Fibroblast of skin of left quadriceps (primary cell): ENCODE data around the gene AKR1C1.
"Not testable (repeated sequence)": the region's sequence is repeated elsewhere in the genome, so short reads cannot be mapped to it uniquely, and the experiment has no call there.

ENCODE experiments used
- DNase-seq, 2 experiments: peaks; one replicate each; pipeline ENCODE4 v3.0.0-alpha.2; 2013; ENCODE audit warnings: low read depth in 2 of 2

Gene AKR1C1

GRCh38 chr10:4983615-4984216, 20.5 kb downstream of the AKR1C1 start:
- DNase-seq, result no peak

DNA sequence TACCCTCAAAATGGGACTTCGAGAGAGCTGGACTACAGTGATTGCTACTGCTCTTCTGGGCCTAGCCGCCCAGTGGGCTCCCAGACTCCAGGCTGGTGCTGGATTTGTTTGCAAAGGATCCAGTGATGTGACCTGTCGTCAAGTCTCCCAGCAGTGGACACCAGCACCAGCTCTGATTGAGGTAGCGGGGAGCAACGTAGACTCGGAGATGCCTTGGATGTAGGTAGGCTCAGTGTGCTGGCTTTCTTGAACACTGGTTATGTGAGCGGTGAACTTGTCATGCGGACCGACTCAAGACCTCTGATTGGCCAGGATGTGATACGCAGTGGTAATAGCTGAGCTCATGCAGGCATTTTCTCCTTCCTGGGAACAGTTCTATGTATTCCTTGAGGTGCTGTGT, 21.0 kb downstream of the AKR1C1 start:
- DNase-seq, result no peak

DNA sequence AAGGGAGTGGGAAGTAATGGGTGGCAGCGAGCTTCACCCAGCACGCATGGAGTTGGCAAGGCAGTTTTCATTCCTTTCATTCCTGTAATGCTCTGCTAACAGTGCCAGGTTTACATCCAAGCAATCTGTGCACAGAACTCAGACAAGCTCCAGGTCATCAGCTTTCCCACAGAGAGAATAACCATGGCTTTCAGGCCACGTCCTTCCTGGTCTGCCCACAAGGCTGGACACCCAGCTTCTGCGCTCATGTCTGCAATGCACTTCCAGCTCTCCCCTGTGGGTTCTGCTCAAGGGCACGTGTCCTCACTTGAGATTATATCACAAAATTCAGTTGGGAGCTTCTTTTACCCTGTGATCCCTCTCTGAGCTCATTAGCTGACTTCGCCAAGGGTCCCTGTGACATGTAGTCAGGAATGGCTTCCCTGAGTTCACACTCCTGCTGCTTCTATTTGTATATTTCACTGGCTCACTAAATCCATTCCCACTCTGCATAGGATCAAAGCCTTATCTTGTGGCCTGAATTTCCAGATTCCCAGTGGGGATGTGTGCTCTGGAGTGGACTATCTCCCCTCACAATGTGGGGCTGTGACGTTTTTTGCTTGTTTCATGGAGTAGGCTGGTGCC, 21.9 kb downstream of the AKR1C1 start:
- DNase-seq, result no peak

- not testable (repeated sequence) for DNase-seq
Measured at GRCh38 chr10:4988000-4988641, 24.9 kb downstream of the AKR1C1 start.

DNA sequence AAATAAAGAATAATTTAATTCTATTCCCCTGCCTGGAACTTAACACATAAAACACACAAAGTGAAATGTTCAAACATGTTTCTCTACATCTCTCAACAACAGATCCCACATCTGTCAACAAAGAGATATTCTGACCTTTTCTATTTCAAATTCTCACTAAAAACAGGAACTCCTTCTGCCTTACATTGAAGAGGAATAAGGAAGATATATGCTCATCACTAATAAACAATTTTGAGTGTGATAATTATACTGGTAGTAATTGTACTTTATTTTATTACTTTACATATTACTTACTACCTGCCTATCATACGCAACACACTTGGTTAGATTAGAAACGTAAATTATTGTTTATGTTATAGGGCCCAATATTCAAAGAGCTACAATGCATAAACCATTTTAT, 27.0 kb downstream of the AKR1C1 start:
- DNase-seq, result no peak

- DNase-seq, result not testable (repeated sequence)
Measured at GRCh38 chr10:4991463-4991862, 28.2 kb downstream of the AKR1C1 start.

GRCh38 chr10:4992564-4992963, 29.3 kb downstream of the AKR1C1 start:
- not testable (repeated sequence) for DNase-seq

DNA sequence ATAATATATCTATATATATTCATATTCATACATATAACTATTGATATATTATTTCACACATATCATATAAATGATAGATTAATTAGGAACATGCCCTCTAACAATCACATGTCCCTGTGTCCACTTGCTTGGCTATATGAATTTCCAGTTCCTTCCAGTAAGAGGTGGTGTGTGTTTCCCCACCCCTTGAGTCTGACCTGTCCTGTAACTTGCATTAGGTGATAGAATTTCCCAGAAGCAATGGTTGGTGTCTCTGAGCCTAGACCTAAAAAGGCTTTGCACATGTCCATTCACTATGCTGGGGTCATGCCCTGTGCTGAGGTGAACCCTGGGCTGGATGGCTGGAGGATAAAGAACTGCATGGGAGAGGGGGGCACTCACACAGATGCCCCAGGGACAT, 31.0 kb downstream of the AKR1C1 start:
- DNase-seq, result not testable (repeated sequence)

GRCh38 chr10:4998671-4999070, 35.5 kb downstream of the AKR1C1 start:
- DNase-seq, result no peak

DNA sequence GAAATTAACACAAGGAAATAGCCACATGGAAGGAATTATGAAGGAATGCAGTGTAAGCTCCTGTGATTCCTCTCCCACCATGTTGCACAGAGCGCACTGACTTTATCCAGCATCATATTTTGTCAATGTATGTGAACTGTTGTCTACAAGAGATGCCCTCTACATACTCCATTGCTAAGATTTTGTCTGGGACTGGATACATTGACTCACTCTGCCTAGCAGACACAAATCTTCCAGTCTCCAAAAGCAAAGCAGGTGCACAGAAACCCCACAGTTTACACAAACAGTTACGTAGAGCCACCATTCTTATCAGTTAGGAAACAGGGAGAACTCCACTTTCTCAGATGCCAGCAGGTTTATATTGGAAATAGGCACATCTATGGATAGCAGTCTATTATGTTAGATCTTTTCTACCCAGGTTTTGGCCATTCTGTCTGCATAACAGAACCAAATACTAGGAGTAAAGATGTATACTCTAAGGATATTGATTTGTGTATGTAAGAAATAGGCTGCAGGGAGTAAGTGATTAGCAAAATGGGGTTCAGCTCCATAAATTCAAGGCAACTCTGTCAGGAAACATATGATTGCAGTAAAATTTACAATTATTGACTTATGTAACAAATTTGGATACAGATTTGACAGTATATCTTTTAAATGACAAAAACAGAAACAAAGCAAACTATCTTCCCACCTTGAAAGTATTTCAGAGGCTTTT, 39.0 kb downstream of the AKR1C1 start:
- no peak for DNase-seq

- not testable (repeated sequence) for DNase-seq
Measured at GRCh38 chr10:5003127-5004029, 40.2 kb downstream of the AKR1C1 start, which contains the start of gene AKR1C2. TSS of gene AKR1C2 (minus strand) at chr10:5003857. CDS start at chr10:5003835, 22 bp downstream.

DNA sequence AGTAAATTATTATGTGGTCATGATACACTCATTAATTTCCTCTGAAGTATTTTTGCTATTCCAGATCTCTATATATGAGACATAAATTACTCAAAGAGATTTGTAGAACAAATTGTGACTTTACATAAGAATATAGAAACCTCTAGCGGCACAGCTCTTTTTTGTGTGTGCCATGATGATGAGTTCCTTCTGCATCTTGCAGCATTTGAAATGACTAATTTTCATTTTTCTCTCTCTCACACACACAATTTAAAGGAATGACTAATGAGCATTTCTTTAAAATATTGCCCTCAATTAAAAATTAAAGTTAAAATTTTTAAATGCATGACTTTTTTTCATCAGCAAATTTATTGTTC, 40.8 kb downstream of the AKR1C1 start:
- DNase-seq, result not testable (repeated sequence)

- not testable (repeated sequence) for DNase-seq
Measured at GRCh38 chr10:5004501-5004900, 41.3 kb downstream of the AKR1C1 start.

- not testable (repeated sequence) for DNase-seq
Measured at GRCh38 chr10:5008857-5009548, 45.8 kb downstream of the AKR1C1 start.

DNA sequence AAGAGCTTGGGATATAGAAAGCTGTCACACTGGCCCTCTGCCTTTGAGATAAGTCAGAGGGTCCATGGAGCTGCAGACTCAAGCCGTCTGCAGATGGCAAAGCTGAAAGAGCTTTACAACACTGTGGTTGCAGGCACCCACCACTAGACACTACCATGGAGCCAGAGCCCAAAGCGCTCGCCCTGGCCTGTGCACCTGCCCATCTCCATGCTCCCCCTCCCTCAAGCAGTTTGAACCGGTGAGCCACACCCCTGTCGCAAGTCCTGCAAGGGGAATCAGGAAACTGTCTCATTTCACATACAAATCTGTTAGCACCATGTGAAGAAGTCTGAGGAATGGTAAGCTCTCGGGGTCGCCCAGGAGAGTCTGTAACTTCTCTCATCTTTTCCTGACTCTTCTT, 46.8 kb downstream of the AKR1C1 start:
- not testable (repeated sequence) for DNase-seq

DNA sequence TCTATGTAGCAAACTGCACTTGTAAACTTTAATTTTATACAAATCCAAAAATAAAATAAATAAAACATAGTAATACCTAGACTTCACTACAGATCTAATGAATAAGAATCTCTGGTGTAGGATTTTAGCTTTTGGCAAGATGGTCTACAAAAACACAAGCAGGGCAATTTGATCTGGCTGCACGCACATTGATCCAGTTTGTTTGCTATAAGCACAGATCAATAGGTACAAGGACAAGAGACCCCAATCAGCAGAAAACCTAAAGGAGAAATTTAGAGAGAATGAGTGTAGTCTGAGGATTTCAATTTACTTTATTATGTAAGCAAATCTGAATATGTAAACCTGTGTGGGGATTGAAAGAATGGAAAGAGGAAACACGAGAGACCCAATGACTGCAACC, 48.2 kb downstream of the AKR1C1 start:
- DNase-seq, result not testable (repeated sequence)

- no peak for DNase-seq
Measured at GRCh38 chr10:5012595-5012994, 49.4 kb downstream of the AKR1C1 start.

GRCh38 chr10:5013385-5013784, 50.2 kb downstream of the AKR1C1 start:
- DNase-seq, result no peak

GRCh38 chr10:5014200-5014910, 51.1 kb downstream of the AKR1C1 start:
- not testable (repeated sequence) for DNase-seq

DNA sequence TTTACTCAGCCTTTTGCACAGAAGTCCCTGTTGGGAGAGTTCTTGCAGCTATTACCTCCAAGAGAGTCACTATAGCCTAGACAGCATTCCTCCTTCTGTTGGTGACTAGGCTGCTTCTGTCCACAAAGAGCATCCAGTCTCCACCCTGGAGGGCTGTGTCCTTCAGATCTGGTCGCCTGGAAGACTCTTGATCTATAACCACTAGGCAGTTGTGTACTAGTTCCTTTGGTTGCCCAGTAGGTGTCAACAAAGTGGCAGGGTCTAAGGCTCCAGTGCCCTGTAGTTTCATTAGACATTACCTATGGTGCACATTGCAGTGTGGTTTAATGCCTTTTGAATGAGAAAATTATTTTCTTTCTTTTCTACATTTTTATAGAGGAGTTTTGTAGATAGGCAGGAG, 51.7 kb downstream of the AKR1C1 start:
- no peak for DNase-seq
